Measurements from ENCODE around the gene FBXO28.

DNA sequence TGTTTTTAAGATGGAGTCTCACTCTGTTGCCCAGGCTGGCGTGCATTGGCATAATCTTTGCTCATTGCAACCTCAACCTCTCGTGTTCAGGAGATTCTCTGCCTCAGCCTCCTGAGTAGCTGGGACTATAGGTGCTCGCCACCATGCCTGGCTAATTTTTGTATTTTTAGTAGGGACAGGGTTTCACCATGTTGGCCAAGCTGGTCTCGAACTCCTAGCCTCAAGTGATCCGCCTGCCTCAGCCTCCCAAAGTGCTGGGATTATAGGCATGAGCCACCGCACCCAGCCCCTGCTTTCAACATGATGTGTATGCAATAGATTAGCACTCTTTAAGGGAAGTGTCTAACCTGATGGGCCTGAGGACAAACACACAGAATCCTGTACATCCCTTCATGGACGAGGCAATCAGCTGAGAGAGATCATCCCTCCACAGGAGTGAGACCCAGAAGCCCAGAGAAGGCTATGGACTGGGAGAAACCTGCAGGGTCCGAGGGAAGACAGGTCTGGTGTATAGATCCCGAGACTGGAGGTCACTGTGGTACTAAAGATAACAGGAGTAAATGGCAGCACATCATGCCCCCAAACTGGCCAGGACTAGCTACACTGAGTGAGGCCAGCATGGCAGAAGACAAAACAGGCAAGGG is 63.6 kb downstream of the FBXO28 start:
- TF ChIP-seq, protein P1, sequence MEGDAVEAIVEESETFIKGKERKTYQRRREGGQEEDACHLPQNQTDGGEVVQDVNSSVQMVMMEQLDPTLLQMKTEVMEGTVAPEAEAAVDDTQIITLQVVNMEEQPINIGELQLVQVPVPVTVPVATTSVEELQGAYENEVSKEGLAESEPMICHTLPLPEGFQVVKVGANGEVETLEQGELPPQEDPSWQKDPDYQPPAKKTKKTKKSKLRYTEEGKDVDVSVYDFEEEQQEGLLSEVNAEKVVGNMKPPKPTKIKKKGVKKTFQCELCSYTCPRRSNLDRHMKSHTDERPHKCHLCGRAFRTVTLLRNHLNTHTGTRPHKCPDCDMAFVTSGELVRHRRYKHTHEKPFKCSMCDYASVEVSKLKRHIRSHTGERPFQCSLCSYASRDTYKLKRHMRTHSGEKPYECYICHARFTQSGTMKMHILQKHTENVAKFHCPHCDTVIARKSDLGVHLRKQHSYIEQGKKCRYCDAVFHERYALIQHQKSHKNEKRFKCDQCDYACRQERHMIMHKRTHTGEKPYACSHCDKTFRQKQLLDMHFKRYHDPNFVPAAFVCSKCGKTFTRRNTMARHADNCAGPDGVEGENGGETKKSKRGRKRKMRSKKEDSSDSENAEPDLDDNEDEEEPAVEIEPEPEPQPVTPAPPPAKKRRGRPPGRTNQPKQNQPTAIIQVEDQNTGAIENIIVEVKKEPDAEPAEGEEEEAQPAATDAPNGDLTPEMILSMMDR (IDR thresholded peaks at IDR 0.05), result no peak
- TF ChIP-seq RAD21 (IDR thresholded peaks at IDR 0.05; ENCODE audit: low read length), result no peak
- TF ChIP-seq, protein P2, sequence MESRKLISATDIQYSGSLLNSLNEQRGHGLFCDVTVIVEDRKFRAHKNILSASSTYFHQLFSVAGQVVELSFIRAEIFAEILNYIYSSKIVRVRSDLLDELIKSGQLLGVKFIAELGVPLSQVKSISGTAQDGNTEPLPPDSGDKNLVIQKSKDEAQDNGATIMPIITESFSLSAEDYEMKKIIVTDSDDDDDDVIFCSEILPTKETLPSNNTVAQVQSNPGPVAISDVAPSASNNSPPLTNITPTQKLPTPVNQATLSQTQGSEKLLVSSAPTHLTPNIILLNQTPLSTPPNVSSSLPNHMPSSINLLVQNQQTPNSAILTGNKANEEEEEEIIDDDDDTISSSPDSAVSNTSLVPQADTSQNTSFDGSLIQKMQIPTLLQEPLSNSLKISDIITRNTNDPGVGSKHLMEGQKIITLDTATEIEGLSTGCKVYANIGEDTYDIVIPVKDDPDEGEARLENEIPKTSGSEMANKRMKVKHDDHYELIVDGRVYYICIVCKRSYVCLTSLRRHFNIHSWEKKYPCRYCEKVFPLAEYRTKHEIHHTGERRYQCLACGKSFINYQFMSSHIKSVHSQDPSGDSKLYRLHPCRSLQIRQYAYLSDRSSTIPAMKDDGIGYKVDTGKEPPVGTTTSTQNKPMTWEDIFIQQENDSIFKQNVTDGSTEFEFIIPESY (IDR thresholded peaks at IDR 0.05; ENCODE audit: borderline replicate concordance, low read depth), result no peak
- TF ChIP-seq EZH2phosphoT487 (IDR thresholded peaks at IDR 0.05; ENCODE audit: borderline replicate concordance, low read depth), result no peak
- no peak for TF ChIP-seq FOXM1 (IDR thresholded peaks at IDR 0.05; ENCODE audit: low read depth)

All from SK-N-SH (cell line).